HepG2 (cell line): ENCODE data around the gene TRPV4.

Source experiments
- CHD2 ChIP-seq: IDR thresholded peaks from 2 replicates; pipeline ENCODE4 v1.6.1; 2011; ENCODE audit warnings: low read depth, low read length, improper control_type of control experiment
- FIP1L1 ChIP-seq: fragments of 200-400 bp; formaldehyde crosslinking; IDR thresholded peaks from 2 replicates; pipeline ENCODE4 v1.6.1; 2018; ENCODE audit warnings: low read depth, mild to moderate bottlenecking, low read length, moderate library complexity, borderline replicate concordance; ENCODE audit not compliant: insufficient read depth
- HOXA3 ChIP-seq: sonication (generic); formaldehyde crosslinking; IDR thresholded peaks from 2 replicates; pipeline ENCODE4 v1.5.0; 2020; ENCODE audit warnings: missing genetic modification reagents
- KAT7 ChIP-seq: IDR thresholded peaks from 2 replicates; pipeline ENCODE4 v1.6.1; 2018; ENCODE audit warnings: borderline replicate concordance, missing compliant biosample characterization
- ZBED4 ChIP-seq: sonication (generic); formaldehyde crosslinking; IDR thresholded peaks from 2 replicates; pipeline ENCODE4 v1.4.0; 2020; ENCODE audit warnings: missing genetic modification reagents, borderline replicate concordance
- ZNF678 ChIP-seq: sonication (generic); formaldehyde crosslinking; IDR thresholded peaks from 2 replicates; pipeline ENCODE4 v1.4.0; 2020; ENCODE audit warnings: mild to moderate bottlenecking, missing genetic modification reagents
- TF ChIP-seq, protein P1 (sequence below): sonication (generic); formaldehyde crosslinking; IDR thresholded peaks from 2 replicates; pipeline ENCODE4 v1.4.0; 2020; ENCODE audit warnings: mild to moderate bottlenecking, missing genetic modification reagents
- TF ChIP-seq, protein P2 (sequence below): sonication (generic); formaldehyde crosslinking; IDR thresholded peaks from 2 replicates; pipeline ENCODE4 v1.5.0; 2020; ENCODE audit warnings: mild to moderate bottlenecking, missing genetic modification reagents, moderate library complexity
- TF ChIP-seq, protein P3 (sequence below): sonication (generic); formaldehyde crosslinking; IDR thresholded peaks from 2 replicates; pipeline ENCODE4 v1.4.0; 2020; ENCODE audit warnings: missing genetic modification reagents

DNA sequence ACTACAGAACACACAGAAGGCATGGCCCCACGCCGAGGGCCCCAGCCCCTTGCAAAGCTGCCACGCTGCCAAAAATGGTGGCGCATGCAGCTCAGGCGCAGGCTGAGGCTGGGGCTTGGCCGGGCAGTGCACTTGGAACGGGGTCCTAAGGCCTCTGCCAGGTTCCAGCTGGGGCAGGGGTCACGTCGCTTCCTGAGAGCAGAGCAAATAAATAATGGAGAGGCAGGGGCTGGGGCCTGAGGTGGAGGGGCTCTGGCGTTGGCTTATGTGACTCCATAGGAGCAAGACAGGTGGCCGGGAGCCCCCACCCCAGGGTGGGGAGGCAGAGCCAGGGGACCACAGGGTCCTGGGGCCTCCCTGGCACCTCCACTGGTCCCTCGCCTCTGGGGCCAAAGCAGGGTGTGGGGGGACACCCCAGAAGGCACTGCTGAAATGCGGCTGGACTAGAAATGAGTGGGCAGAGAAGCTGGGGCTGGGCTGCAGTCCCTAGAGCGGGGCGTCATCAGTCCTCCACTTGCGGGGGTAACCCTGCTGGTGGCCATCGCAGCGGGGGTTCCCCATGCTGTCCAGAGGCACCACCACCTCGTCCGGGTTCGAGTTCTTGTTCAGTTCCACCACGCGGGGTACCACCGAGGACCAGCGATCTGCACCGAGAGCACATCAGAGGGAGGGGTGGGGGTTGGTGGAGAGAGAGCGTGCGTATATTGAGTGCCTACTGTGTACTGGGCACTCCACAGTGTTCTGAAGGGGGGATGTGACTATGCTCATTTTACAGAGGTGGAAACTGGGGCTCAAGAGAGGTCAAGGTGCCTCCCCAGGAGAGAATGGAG lies 49.8 kb downstream of the TRPV4 start:
- TF ChIP-seq KAT7 (no peak), ZBED4 (CRISPR knock-in tag) (no peak), HOXA3 (CRISPR knock-in tag) (no peak), FIP1L1 (no peak), CHD2 (no peak), ZNF678 (no peak)
- TF ChIP-seq, protein P1, sequence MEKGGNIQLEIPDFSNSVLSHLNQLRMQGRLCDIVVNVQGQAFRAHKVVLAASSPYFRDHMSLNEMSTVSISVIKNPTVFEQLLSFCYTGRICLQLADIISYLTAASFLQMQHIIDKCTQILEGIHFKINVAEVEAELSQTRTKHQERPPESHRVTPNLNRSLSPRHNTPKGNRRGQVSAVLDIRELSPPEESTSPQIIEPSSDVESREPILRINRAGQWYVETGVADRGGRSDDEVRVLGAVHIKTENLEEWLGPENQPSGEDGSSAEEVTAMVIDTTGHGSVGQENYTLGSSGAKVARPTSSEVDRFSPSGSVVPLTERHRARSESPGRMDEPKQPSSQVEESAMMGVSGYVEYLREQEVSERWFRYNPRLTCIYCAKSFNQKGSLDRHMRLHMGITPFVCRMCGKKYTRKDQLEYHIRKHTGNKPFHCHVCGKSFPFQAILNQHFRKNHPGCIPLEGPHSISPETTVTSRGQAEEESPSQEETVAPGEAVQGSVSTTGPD (CRISPR knock-in tag), result no peak
- TF ChIP-seq, protein P2, sequence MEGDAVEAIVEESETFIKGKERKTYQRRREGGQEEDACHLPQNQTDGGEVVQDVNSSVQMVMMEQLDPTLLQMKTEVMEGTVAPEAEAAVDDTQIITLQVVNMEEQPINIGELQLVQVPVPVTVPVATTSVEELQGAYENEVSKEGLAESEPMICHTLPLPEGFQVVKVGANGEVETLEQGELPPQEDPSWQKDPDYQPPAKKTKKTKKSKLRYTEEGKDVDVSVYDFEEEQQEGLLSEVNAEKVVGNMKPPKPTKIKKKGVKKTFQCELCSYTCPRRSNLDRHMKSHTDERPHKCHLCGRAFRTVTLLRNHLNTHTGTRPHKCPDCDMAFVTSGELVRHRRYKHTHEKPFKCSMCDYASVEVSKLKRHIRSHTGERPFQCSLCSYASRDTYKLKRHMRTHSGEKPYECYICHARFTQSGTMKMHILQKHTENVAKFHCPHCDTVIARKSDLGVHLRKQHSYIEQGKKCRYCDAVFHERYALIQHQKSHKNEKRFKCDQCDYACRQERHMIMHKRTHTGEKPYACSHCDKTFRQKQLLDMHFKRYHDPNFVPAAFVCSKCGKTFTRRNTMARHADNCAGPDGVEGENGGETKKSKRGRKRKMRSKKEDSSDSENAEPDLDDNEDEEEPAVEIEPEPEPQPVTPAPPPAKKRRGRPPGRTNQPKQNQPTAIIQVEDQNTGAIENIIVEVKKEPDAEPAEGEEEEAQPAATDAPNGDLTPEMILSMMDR (CRISPR knock-in tag), result no peak
- TF ChIP-seq, protein P3, sequence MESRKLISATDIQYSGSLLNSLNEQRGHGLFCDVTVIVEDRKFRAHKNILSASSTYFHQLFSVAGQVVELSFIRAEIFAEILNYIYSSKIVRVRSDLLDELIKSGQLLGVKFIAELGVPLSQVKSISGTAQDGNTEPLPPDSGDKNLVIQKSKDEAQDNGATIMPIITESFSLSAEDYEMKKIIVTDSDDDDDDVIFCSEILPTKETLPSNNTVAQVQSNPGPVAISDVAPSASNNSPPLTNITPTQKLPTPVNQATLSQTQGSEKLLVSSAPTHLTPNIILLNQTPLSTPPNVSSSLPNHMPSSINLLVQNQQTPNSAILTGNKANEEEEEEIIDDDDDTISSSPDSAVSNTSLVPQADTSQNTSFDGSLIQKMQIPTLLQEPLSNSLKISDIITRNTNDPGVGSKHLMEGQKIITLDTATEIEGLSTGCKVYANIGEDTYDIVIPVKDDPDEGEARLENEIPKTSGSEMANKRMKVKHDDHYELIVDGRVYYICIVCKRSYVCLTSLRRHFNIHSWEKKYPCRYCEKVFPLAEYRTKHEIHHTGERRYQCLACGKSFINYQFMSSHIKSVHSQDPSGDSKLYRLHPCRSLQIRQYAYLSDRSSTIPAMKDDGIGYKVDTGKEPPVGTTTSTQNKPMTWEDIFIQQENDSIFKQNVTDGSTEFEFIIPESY (CRISPR knock-in tag), result no peak
